K562 (cell line): Measurements from ENCODE around the gene MAP2. TPM values are rescaled to one million over a fixed set of nuclear protein-coding genes. Genes with fewer than 3 reads are reported as not detected.

Source experiments
- ATAC-seq: fragments of 200-7000 bp; cut with Tn5 transposase; 3 replicates; pipeline ENCODE4 v1.9.1; 2020; ENCODE audit warnings: moderate library complexity
- BruUV-seq: library from RNA; stranded (reverse); fragments of 400-500 nt; replicated peaks from 2 replicates; lab custom pipeline; 2021; lab: Mats Ljungman, UMichigan
- CTCF ChIA-PET: fragments of 300-600 bp; formaldehyde crosslinking; extraction: SDS; loops from one replicate; lab custom pipeline; 2021; ENCODE audit warnings: low intra/inter-chr PET ratio; lab: Yijun Ruan, JAX
- POLR2A ChIA-PET: fragments of 300-600, 350-650 bp; sonication (Branson Sonifier 250); formaldehyde crosslinking; extraction: SDS; loops from one replicate; lab custom pipeline; 2021; ENCODE audit warnings: antibody characterized with exemption, inconsistent platforms; lab: Yijun Ruan, JAX
- DNase-seq, 4 experiments: peaks; one replicate each; pipeline versions ENCODE4 v3.0.0 to v3.0.0-alpha.2; 2011 to 2018; ENCODE audit warnings: low spot score in 3 of 4, mixed read lengths in 3 of 4; ENCODE audit errors: extremely low read depth in 1 of 4
- FAIRE-seq: peaks from 2 replicates; lab custom pipeline; 2011; peaks lifted over from hg19 to GRCh38; lab: Jason Lieb, UNC
- H2AFZ ChIP-seq: 2 replicates; pipeline ENCODE4 v1.6.0; 2011; ENCODE audit warnings: low read depth, low read length, control low read depth, inconsistent platforms
- H3K27ac ChIP-seq: fragments of 200-600 bp; 3 replicates; pipeline ENCODE4 v1.8.0; 2011; ENCODE audit warnings: low read depth, mild to moderate bottlenecking, control low read depth, inconsistent platforms, low read length, moderate library complexity, mixed read lengths; ENCODE audit errors: extremely low read depth
- H3K27me3 ChIP-seq, 2 experiments: fragments of 300-600 bp in 1 of 2; 2 replicates in 1 of 2; 3 replicates in 1 of 2; pipeline versions ENCODE4 v1.6.0 to v1.8.0; 2011; ENCODE audit warnings: inconsistent platforms in 2 of 2, low read length in 2 of 2, mild to moderate bottlenecking in 1 of 2, mixed read lengths in 1 of 2, moderate library complexity in 1 of 2; ENCODE audit not compliant: control insufficient read depth in 2 of 2, insufficient read depth in 2 of 2
- H3K36me3 ChIP-seq: fragments of 300-600 bp; 3 replicates; pipeline ENCODE4 v1.8.0; 2011; ENCODE audit warnings: mild to moderate bottlenecking, low read length, inconsistent platforms; ENCODE audit not compliant: control insufficient read depth, insufficient read depth
- H3K4me1 ChIP-seq, 2 experiments: fragments of 200-600 bp in 1 of 2; replicated peaks in 1 of 2; 2 replicates in 1 of 2; 3 replicates in 1 of 2; pipeline versions ENCODE4 v1.5.1 to v1.8.0; 2011; ENCODE audit warnings: inconsistent platforms in 2 of 2, low read length in 2 of 2, mild to moderate bottlenecking in 1 of 2, mixed read lengths in 1 of 2, moderate library complexity in 1 of 2; ENCODE audit not compliant: control insufficient read depth in 2 of 2, insufficient read depth in 2 of 2
- H3K4me2 ChIP-seq: 2 replicates; pipeline ENCODE4 v1.6.1; 2011; ENCODE audit warnings: low read length, control low read depth, inconsistent platforms, mixed read lengths; ENCODE audit not compliant: insufficient read depth
- H3K4me3 ChIP-seq: fragments of 200-600 bp; sonication (generic), shearing (Covaris generic); 2 replicates; pipeline ENCODE4 v1.5.1; 2016; ENCODE audit warnings: control low read depth, inconsistent platforms
- H3K79me2 ChIP-seq: fragments of 200-600 bp; 3 replicates; pipeline ENCODE4 v1.8.0; 2011; ENCODE audit warnings: low read length, inconsistent platforms; ENCODE audit not compliant: control insufficient read depth, insufficient read depth
- H3K9ac ChIP-seq, 2 experiments: 2 replicates each; pipeline versions ENCODE4 v1.6.0 to v1.6.1; 2011; ENCODE audit warnings: low read depth in 2 of 2, low read length in 2 of 2, control low read depth in 1 of 2, inconsistent platforms in 1 of 2, mild to moderate bottlenecking in 1 of 2, mixed read lengths in 1 of 2; ENCODE audit not compliant: insufficient read depth in 1 of 2
- H3K9me1 ChIP-seq: one replicate; pipeline ENCODE4 v1.6.0; 2011; ENCODE audit warnings: inconsistent platforms, mild to moderate bottlenecking, low read length, moderate library complexity; ENCODE audit not compliant: control insufficient read depth, insufficient read depth
- H3K9me3 ChIP-seq: replicated peaks from 2 replicates; pipeline ENCODE4 v1.5.1; 2011; ENCODE audit warnings: low read depth, low read length, inconsistent platforms; ENCODE audit not compliant: control insufficient read depth, insufficient read depth
- H4K20me1 ChIP-seq: replicated peaks from 2 replicates; pipeline ENCODE4 v1.6.1; 2011; ENCODE audit warnings: low read length, inconsistent platforms, mixed read lengths; ENCODE audit not compliant: control insufficient read depth, insufficient read depth
- ADNP ChIP-seq: fragments of 200-800 bp; sonication (Bioruptor generic); IDR thresholded peaks from 2 replicates; pipeline ENCODE4 v1.6.1; 2016; ENCODE audit warnings: missing genetic modification characterization, missing compliant biosample characterization
- BMI1 ChIP-seq: fragments of 150-350 bp; IDR thresholded peaks from 2 replicates; pipeline ENCODE4 v1.6.1; 2014; ENCODE audit warnings: low read length
- GABPA ChIP-seq: fragments of 200-800 bp; sonication (Bioruptor generic); conservative IDR thresholded peaks from 2 replicates; pipeline ENCODE4 v1.6.1; 2016; ENCODE audit warnings: low read depth, missing genetic modification characterization, missing compliant biosample characterization
- GTF2A2 ChIP-seq: IDR thresholded peaks from 2 replicates; pipeline ENCODE4 v1.6.1; 2016; ENCODE audit warnings: mild to moderate bottlenecking, missing genetic modification characterization, missing compliant biosample characterization
- HMG20A ChIP-seq: fragments of 450-650 bp; formaldehyde crosslinking; conservative IDR thresholded peaks from 2 replicates; pipeline ENCODE4 v1.4.0; 2020; ENCODE audit warnings: mild to moderate bottlenecking, mixed read lengths
- JUND ChIP-seq, 2 experiments: IDR thresholded peaks; 2 replicates in 1 of 2; 3 replicates in 1 of 2; pipeline ENCODE4 v1.6.1; 2011; ENCODE audit warnings: borderline replicate concordance in 2 of 2, low read depth in 2 of 2, low read length in 2 of 2, improper control_type of control experiment in 1 of 2, missing biosample characterization in 1 of 2, missing genetic modification characterization in 1 of 2, missing genetic modification reagents in 1 of 2
- KDM5B ChIP-seq: fragments of 200-600 bp; sonication (generic); IDR thresholded peaks from 2 replicates; pipeline ENCODE4 v1.6.1; 2012; ENCODE audit warnings: low read depth, mild to moderate bottlenecking, moderate library complexity, low read length, control low read depth, inconsistent platforms; ENCODE audit not compliant: insufficient replicate concordance
- MIER1 ChIP-seq: fragments of 450-650 bp; IDR thresholded peaks from 2 replicates; pipeline ENCODE4 v1.6.1; 2016; ENCODE audit warnings: antibody characterized with exemption, mild to moderate bottlenecking, low read depth
- NFIC ChIP-seq: fragments of 450-650 bp; IDR thresholded peaks from 2 replicates; pipeline ENCODE4 v1.6.1; 2017; ENCODE audit warnings: mild to moderate bottlenecking, inconsistent platforms
- PHB ChIP-seq: fragments of 250-450 bp; sonication (Bioruptor Pico); IDR thresholded peaks from 2 replicates; pipeline ENCODE4 v1.5.0; 2021
- PHF20 ChIP-seq: fragments of 450-650 bp; IDR thresholded peaks from 2 replicates; pipeline ENCODE4 v1.6.1; 2018; ENCODE audit not compliant: partially characterized antibody
- POLR2AphosphoS2 ChIP-seq: IDR thresholded peaks from 2 replicates; pipeline ENCODE4 v1.6.1; 2012; ENCODE audit warnings: low read length, improper control_type of control experiment
- POU5F1 ChIP-seq: fragments of 150-350 bp; IDR thresholded peaks from 2 replicates; pipeline ENCODE4 v1.6.1; 2014; ENCODE audit warnings: borderline replicate concordance, low read length, low read depth, mild to moderate bottlenecking; ENCODE audit not compliant: partially characterized antibody
- RAD51 ChIP-seq: fragments of 450-650 bp; IDR thresholded peaks from 2 replicates; pipeline ENCODE4 v1.7.1; 2016; ENCODE audit warnings: low read depth, mild to moderate bottlenecking, borderline replicate concordance
- SIRT6 ChIP-seq: IDR thresholded peaks from one replicate; pipeline ENCODE4 v1.6.1; 2012; ENCODE audit warnings: low read depth, mild to moderate bottlenecking, control low read depth, inconsistent platforms, low read length, moderate library complexity
- TBL1XR1 ChIP-seq, 2 experiments: IDR thresholded peaks; 2 replicates each; pipeline ENCODE4 v1.6.1; 2012; ENCODE audit warnings: improper control_type of control experiment in 2 of 2, low read length in 2 of 2, mild to moderate bottlenecking in 1 of 2
- TCF15 ChIP-seq: fragments of 250-450 bp; sonication (Bioruptor Pico); IDR thresholded peaks from 2 replicates; pipeline ENCODE4 v1.8.0; 2022; ENCODE audit warnings: moderate library complexity, mild to moderate bottlenecking, inconsistent platforms
- XRCC5 ChIP-seq: fragments of 200-400 bp; formaldehyde crosslinking; IDR thresholded peaks from 2 replicates; pipeline ENCODE4 v1.6.1; 2017; ENCODE audit warnings: low read depth, mild to moderate bottlenecking, low read length
- ZNF24 ChIP-seq: fragments of 450-650 bp; IDR thresholded peaks from 2 replicates; pipeline ENCODE4 v1.6.1; 2016
- ZNF668 ChIP-seq: fragments of 250-450 bp; sonication (Bioruptor Pico); IDR thresholded peaks from 2 replicates; pipeline ENCODE4 v1.8.0; 2022; ENCODE audit warnings: mild to moderate bottlenecking, inconsistent platforms
- WGBS: fragments of 100-300 bp; shearing (Covaris generic); methylation state at CpG from one replicate; pipeline ENCODE4 v1.1.6; 2016; ENCODE audit warnings: low coverage, mixed read lengths; ENCODE audit not compliant: insufficient coverage; ENCODE audit errors: missing lambda C conversion rate; 5-methylcytosine and 5-hydroxymethylcytosine counted together
- in situ Hi-C: fragments of 300-500 bp; cut with MboI; formaldehyde crosslinking; loops from 4 replicates; pipeline ENCODE4 v1.15.0; 2018; ENCODE audit warnings: inconsistent platforms, mixed read lengths
- intact Hi-C: fragments of 100-400 bp; cut with micrococcal nuclease; formaldehyde crosslinking; loops from 2 replicates; pipeline ENCODE4 v1.14.2; 2022
- polyA plus RNA-seq, 8 experiments: library from polyadenylated mRNA; depleted of rRNA in 4 of 8; stranded (reverse) in 5 of 8; unstranded in 3 of 8; fragments of >200 nt; fragmentation: Nextera tagmentation in 2 of 8; fragmentation: Illumina TruSeq in 1 of 8; extraction: Ambion mirVana in 2 of 8; extraction: Trizol in 1 of 8; gene quantifications; 2 replicates each; pipeline versions ENCODE4 v1.2.1 to v1.2.3, GENCODE V29; 2011 to 2014; ENCODE audit warnings: inconsistent platforms in 1 of 8, missing spikeins in 1 of 8
- total RNA-seq, 7 experiments: library from RNA; depleted of rRNA in 6 of 7; stranded (reverse); fragments of >200 nt in 6 of 7; fragmentation: Illumina TruSeq in 2 of 7; extraction: Trizol in 2 of 7; gene quantifications; 2 replicates each; pipeline versions ENCODE4 v1.2.1 to v1.2.3, GENCODE V29; 2011 to 2021; ENCODE audit warnings: low replicate concordance in 1 of 7

Gene MAP2
- total and polyA plus RNA-seq, 9 of the 15 experiments (the other 6 are each of a cell fraction or from before 2014, with no cell fraction given) = 0.13 TPM; not detected in 8

GRCh38 chr2:209564816-209565215 is 141.0 kb downstream of the MAP2 start:
- H3K36me3 ChIP-seq = no peaks in the 10 kb centered on the region
- no peaks in the 10 kb centered on the region for H3K4me1 ChIP-seq
- CTCF ChIA-PET = interaction anchor here (0.6 kb wide), 1 partner anchor 1097 kb away, joined by 5 read pairs; no protein-coding TSS in a partner anchor
- FAIRE-seq (no peak), ATAC-seq (no peak), DNase-seq (no peak)
- no peaks in the 10 kb centered on the region for H3K9me3 ChIP-seq
- no peaks in the 10 kb centered on the region for H4K20me1 ChIP-seq
- no peaks in the 10 kb centered on the region for H3K79me2 ChIP-seq
- H3K9ac ChIP-seq = no peak overlapping the region
- H3K9me1 ChIP-seq = no peaks in the 10 kb centered on the region
- H3K27me3 ChIP-seq = no peaks in the 10 kb centered on the region
- no TSS peak for BruUV-seq
- POLR2A ChIA-PET = no interaction called here
- in situ Hi-C loops = no loop called here
- H2AFZ ChIP-seq = no peak overlapping the region
- no peak overlapping the region for H3K4me2 ChIP-seq
- intact Hi-C loops = no loop called here
- H3K27ac ChIP-seq = no peak overlapping the region
- 5% methylated on average over 3 of the region's 3 CpGs for WGBS
- no peak overlapping the region for H3K4me3 ChIP-seq
- TF ChIP-seq TBL1XR1 (IDR thresholded peaks at IDR 0.05; ENCODE audit: low read length in 2 of 2) = no peak
- TF ChIP-seq ZNF668 (CRISPR knock-in tag) = no peak
- no peak for TF ChIP-seq POU5F1
- TF ChIP-seq RAD51 = no peak
- TF ChIP-seq BMI1 = no peak
- TF ChIP-seq JUND (IDR thresholded peaks at IDR 0.05; ENCODE audit: borderline replicate concordance, low read depth, low read length) = no peak
- no peak for TF ChIP-seq JUND (tag; IDR thresholded peaks at IDR 0.05; ENCODE audit: borderline replicate concordance, low read depth, low read length)
- no peak for TF ChIP-seq HMG20A (CRISPR knock-in tag)
- TF ChIP-seq SIRT6 = no peak
- no peak for TF ChIP-seq ADNP (tag)
- TF ChIP-seq ZNF24 = no peak
- no peak for TF ChIP-seq PHF20
- TF ChIP-seq GTF2A2 (tag) = no peak
- no peak for TF ChIP-seq PHB
- no peak for TF ChIP-seq TCF15 (CRISPR knock-in tag)
- no peak for TF ChIP-seq MIER1
- no peak for TF ChIP-seq KDM5B
- TF ChIP-seq XRCC5 = no peak
- TF ChIP-seq GABPA (tag) = no peak
- TF ChIP-seq POLR2AphosphoS2 = no peak
- no peak for TF ChIP-seq NFIC
